NCI-H146 treated with DMSO at 0.1 percent for 48 hours (cell line): Measurements from ENCODE around the gene LAGE3.

Experiments
- DNase-seq: peaks from one replicate; lab custom pipeline; 2025; ENCODE audit not compliant: unreplicated experiment; lab: John Stamatoyannopoulos, UW

LAGE3 gene

GRCh38 chrX:154436983-154437752 lies 41.9 kb downstream of the LAGE3 start, which contains the start of gene GDI1:
TSS of gene GDI1 (plus strand) at chrX:154437154. CDS start at chrX:154437255, 101 bp downstream.
- DNase-seq: peak; percentile 3

DNA sequence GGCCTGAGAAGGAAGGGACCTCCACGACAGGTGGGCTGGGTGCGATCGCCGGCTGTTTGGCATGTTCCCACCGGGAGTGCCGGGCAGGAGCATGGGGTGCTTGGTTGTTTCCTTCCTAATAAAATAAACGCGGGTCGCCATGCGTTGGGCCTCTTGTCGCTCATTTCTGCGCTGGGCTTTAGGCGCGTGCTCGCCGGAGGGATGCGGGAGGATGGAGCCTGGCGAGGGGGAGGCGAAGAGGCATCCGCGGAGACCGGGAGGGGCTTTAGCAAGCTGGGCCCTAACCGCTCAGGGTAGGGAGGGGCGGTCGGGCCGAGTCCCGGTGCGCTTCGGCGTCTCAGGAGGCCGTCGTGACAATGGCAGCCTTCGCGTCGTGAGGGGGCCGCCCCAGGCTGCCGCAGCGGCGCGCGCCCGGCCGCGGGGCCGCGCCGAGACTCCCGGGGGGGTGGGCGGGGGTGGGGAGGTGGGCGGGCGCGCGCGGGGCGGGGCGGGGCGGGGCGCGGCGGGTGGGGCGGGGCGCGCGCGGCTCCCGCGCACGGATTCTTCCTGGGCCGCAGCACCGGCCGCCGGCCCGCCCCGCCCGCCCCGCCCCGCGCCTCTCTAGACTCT lies 42.6 kb downstream of the LAGE3 start:
- peak; percentile 2 for DNase-seq

GRCh38 chrX:154435171-154435733 lies 43.8 kb downstream of the LAGE3 start:
- no peak for DNase-seq

DNA sequence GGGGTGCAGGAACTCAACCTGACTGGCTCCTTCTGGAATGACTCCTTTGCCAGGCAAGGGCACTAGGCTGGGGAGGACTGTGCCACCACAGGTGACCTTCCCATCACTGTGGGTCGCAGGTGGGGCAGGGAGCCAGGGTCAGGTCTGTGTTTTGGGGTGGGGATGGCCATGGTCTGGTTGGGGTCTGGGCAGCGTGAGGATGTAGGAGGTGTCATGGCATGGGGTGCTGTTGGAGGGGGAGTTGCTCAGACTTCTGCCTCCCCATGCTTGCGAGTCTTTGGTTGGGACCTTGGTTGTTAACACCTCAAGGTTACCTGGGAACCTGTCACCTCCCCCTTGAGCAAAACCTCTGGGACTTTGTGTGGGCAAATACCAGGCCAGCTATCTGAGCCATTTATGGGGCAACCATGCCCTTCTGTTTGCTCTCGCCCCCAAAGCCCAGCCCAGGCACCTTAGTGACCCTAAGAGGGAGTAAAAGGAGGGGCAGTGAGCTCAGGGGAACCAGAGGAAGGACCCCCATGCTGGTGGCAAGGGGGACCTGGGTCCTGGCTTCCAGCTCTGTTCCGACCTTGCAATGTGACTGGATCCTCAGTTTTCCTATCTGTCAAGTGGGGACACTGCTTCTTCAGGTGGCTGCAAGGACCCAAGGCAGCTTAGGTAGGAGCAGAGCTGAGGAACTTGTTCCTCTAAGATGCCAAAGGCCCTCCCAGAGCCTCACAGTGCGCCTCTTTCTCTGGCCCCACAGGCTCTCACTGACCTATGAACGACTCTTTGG lies 44.5 kb downstream of the LAGE3 start:
- DNase-seq: no peak

GRCh38 chrX:154433605-154434004 lies 45.5 kb downstream of the LAGE3 start:
- no peak for DNase-seq

DNA sequence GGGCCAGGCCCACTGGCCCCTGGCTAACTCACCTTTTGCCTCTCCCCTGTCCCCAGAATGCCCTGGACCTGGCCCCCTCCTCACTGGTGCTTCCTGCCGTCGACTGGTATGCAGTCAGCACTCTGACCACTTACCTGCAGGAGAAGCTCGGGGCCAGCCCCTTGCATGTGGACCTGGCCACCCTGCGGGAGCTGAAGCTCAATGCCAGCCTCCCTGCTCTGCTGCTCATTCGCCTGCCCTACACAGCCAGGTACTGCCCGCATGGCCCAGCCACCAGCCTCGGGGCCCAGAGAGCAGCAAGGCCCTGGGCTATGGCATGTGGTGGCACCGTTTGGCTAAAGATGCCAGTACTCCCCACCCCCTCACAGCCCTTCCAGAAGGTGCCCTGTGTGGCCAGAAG lies 46.9 kb downstream of the LAGE3 start:
- no peak for DNase-seq

DNA sequence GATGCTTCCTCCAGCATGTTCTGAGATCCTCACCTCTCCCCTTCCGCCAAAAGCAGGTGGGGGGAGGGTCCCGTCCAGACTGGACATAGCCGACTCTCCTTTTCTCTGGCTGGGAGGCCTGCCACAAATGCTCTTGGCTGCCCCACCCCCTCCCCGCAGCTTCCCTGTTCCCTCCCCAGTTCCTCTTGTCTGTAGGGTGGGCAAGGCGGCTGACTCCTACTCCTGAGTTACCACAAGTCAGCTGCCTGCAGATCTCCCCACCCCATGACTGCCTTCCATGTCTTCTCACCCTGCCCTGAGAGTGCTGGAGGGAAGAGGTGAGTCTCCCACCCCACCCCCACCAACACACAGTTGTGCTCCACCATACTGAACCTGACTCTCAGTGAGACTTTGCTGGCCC lies 47.7 kb downstream of the LAGE3 start:
- DNase-seq: no peak

GRCh38 chrX:154430916-154431315 lies 48.2 kb downstream of the LAGE3 start:
- DNase-seq: no peak

- DNase-seq: no peak
Measured at GRCh38 chrX:154430479-154430878, 48.6 kb downstream of the LAGE3 start.

DNA sequence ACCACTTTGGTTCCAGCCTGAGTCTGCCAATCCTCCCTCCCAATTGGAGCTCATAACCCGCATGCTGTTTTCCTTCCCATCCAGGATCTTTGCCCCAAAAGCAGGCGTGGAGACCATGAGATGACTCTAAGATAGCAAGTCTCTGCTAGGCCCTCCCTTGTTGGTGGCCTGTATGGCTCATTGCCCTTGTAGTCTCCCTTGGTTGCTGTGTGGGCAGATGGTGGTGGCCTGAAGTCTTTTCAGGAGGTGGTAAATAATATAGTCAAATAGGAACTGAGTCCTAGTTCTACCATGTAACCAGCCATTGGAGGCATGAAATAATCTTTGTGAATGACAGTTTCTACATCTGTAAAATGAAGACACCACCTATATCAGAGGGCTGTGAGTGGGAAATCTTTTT lies 49.4 kb downstream of the LAGE3 start:
- no peak for DNase-seq

- peak; percentile 81 for DNase-seq
Measured at GRCh38 chrX:154428176-154429171, 50.6 kb downstream of the LAGE3 start, which contains the start of gene ATP6AP1. TSS of gene ATP6AP1 (plus strand) at chrX:154428677. CDS start at chrX:154428693, 16 bp downstream.
